Gastroesophageal sphincter (tissue), 4 donors: ENCODE data around the gene GLRX5. TPM values are rescaled to one million over a fixed set of nuclear protein-coding genes. Genes with fewer than 3 reads are reported as not detected.

ENCODE experiments used
- ATAC-seq: fragments of 150-250 bp; one replicate; pipeline ENCODE4 v1.9.1; 2016; ENCODE audit warnings: mild to moderate bottlenecking, moderate library complexity
- H3K27ac ChIP-seq, 4 donors: fragments of 200-600 bp; sonication (generic) in 3 of 4; 1 replicate in 3 of 4; 2 replicates in 1 of 4; pipeline ENCODE4 v1.5.1; 2016 to 2019
- H3K27me3 ChIP-seq: fragments of 200-600 bp; sonication (generic); one replicate; pipeline ENCODE4 v1.5.1; 2019
- H3K36me3 ChIP-seq, 2 donors: fragments of 200-600 bp; sonication (generic); one replicate each; pipeline ENCODE4 v1.5.1; 2019; ENCODE audit warnings: control low read depth in 1 of 2
- H3K4me1 ChIP-seq, 3 donors: fragments of 200-600 bp; sonication (generic); 1 replicate in 2 of 3; 2 replicates in 1 of 3; pipeline ENCODE4 v1.5.1; 2016 to 2019; ENCODE audit warnings: control low read depth in 2 of 3
- H3K4me3 ChIP-seq, 2 donors: fragments of 200-600 bp; sonication (generic); one replicate each; pipeline ENCODE4 v1.5.1; 2019; ENCODE audit warnings: mild to moderate bottlenecking in 1 of 2, moderate library complexity in 1 of 2
- H3K9me3 ChIP-seq, 3 donors: fragments of 200-600 bp; sonication (generic); one replicate each; pipeline ENCODE4 v1.5.1; 2017 to 2019; ENCODE audit warnings: control low read depth in 2 of 3
- EP300 ChIP-seq: sonication (generic); formaldehyde crosslinking; IDR thresholded peaks from one replicate; pipeline ENCODE4 v1.6.1; 2017; ENCODE audit warnings: antibody characterized with exemption, mild to moderate bottlenecking
- POLR2A ChIP-seq, 2 donors: fragments of 450-650 bp; IDR thresholded peaks; one replicate each; pipeline ENCODE4 v1.6.1; 2017; ENCODE audit warnings: antibody characterized with exemption in 2 of 2, mild to moderate bottlenecking in 2 of 2, moderate library complexity in 1 of 2
- POLR2AphosphoS5 ChIP-seq: sonication (generic); formaldehyde crosslinking; IDR thresholded peaks from one replicate; pipeline ENCODE4 v1.6.1; 2017; ENCODE audit warnings: antibody characterized with exemption
- WGBS, 2 donors: methylation state at CpG; one replicate each; pipeline ENCODE4 v1.1.5; 2018; ENCODE audit warnings: low coverage in 1 of 2; 5-methylcytosine and 5-hydroxymethylcytosine counted together
- total RNA-seq, 4 donors: library from RNA; depleted of rRNA; stranded (reverse); fragments of >200 nt; gene quantifications; one replicate each; pipeline ENCODE4 v1.1.0, GENCODE V29; 2016
- TF ChIP-seq, protein P1 (sequence below), 4 experiments: fragments of 200-600 bp in 2 of 4; fragments of 450-650 bp in 2 of 4; sonication (generic) in 1 of 4; IDR thresholded peaks; one replicate each; pipeline ENCODE4 v1.5.1; 2017 to 2019; ENCODE audit warnings: antibody characterized with exemption in 4 of 4, mild to moderate bottlenecking in 2 of 4, moderate library complexity in 2 of 4

The GLRX5 gene
- total RNA-seq, 4 donors from 2014 or later = 30.5 to 50.5 (median 33.3) TPM

- Histone ChIP-seq H3K9me3 (no peaks in the 10 kb centered on the region), H3K36me3 (no peaks in the 10 kb centered on the region), H3K27me3 (peaks cover 14% of the 10 kb centered on the region), H3K4me3 (no peak overlapping the region), H3K27ac (peak overlapping the region in 3 of 4 donors; percentile 46 to 71 (median 47)), H3K4me1 (peaks cover 0 to 78% (median 37%) of the 10 kb centered on the region in 3 donors)
- no peak for TF ChIP-seq POLR2A (IDR thresholded peaks at IDR 0.05)
- TF ChIP-seq EP300 = no peak
- TF ChIP-seq, protein P1, sequence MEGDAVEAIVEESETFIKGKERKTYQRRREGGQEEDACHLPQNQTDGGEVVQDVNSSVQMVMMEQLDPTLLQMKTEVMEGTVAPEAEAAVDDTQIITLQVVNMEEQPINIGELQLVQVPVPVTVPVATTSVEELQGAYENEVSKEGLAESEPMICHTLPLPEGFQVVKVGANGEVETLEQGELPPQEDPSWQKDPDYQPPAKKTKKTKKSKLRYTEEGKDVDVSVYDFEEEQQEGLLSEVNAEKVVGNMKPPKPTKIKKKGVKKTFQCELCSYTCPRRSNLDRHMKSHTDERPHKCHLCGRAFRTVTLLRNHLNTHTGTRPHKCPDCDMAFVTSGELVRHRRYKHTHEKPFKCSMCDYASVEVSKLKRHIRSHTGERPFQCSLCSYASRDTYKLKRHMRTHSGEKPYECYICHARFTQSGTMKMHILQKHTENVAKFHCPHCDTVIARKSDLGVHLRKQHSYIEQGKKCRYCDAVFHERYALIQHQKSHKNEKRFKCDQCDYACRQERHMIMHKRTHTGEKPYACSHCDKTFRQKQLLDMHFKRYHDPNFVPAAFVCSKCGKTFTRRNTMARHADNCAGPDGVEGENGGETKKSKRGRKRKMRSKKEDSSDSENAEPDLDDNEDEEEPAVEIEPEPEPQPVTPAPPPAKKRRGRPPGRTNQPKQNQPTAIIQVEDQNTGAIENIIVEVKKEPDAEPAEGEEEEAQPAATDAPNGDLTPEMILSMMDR (IDR thresholded peaks at IDR 0.05) = no peak
- no peak for TF ChIP-seq POLR2AphosphoS5
- ATAC-seq = peak; percentile 14
- WGBS, 2 donors = 61 to 86% methylated on average over 1 to 4 of the region's 6 CpGs
Measured at GRCh38 chr14:95488376-95489213, 46.3 kb upstream of the GLRX5 start.

DNA sequence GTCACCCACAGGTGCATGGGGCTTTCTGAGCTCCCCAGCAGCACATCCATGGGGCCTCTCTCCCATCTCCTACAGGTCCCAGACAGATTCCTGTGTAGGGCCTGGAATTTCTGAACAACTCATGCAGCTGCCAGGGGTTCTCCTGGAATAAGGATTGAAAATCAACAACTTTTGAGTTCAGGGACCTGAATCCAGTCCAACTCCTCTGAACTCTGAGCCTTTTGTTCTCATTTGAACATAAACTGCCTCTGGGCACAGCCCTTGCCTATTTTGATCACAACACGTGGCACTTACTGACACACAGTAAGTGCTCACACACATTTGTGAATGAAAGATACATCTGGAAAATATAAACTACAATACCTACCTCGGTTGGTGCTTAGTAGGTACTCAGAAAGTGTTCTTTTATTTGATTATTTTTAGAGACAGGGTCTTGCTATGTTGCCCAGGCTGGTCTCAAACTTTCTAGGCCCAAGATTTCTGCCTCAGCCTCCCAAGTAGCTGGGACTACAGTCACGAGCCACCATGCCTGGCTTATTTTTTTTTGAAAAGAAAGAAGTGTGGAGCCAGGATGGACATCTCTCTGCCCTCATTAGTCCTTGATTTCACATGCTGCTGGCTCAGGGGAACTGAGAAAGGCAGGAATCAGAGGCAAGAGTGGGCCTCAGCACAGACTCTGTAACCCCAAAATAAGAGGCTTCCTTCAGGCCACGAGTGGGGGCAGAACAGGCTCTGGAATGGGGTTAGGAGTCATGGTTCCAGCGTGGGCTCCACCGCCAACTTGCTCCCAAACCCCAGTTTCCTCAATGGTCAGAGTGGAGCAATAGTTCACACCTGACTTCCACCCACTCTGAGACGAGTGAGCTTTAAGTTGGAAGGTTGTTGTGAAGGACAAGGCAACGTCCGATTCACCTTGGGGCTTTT lies 45.4 kb upstream of the GLRX5 start:
- Histone ChIP-seq H3K36me3 (no peaks in the 10 kb centered on the region), H3K4me1 (peaks cover 0 to 75% (median 29%) of the 10 kb centered on the region in 3 donors), H3K4me3 (no peak overlapping the region), H3K27ac (peak overlapping the region in 3 of 4 donors; percentile 46 to 71 (median 47)), H3K27me3 (peaks cover 10% of the 10 kb centered on the region), H3K9me3 (no peaks in the 10 kb centered on the region)
- WGBS, 2 donors = 58 to 75% methylated on average over 5 to 8 of the region's 9 CpGs
- peak; percentile 23 for ATAC-seq
- TF ChIP-seq POLR2A (IDR thresholded peaks at IDR 0.05) (no peak), POLR2AphosphoS5 (peak; percentile 76)
- TF ChIP-seq, protein P1 (IDR thresholded peaks at IDR 0.05) = no peak

DNA sequence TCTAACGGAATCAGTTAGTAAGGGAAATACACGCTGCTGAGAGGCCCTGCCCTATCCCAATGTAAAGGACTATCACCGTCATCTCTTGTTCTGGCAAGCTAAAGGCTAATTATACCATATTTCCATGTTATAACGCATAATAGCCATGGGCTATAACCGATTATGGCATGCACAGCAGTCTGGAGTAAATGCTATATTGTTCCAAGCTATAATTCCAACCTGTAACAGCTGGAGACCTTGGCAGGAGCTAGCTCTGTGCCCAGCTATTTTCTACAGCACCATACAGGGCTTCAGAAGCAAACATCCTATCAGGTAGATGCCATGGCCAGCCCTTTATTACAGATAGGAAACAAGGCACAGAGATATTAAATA lies 44.7 kb upstream of the GLRX5 start:
- Histone ChIP-seq H3K36me3 (no peaks in the 10 kb centered on the region), H3K4me3 (no peak overlapping the region), H3K27me3 (peaks cover 10% of the 10 kb centered on the region), H3K4me1 (peaks cover 0 to 72% (median 22%) of the 10 kb centered on the region in 3 donors), H3K27ac (peak overlapping the region in 2 of 4 donors; percentile 46 to 71), H3K9me3 (no peaks in the 10 kb centered on the region)
- no peak for ATAC-seq
- 79 to 96% methylated on average over 3 to 5 of the region's 5 CpGs for WGBS, 2 donors
- TF ChIP-seq POLR2A (IDR thresholded peaks at IDR 0.05) = no peak
- no peak for TF ChIP-seq EP300
- TF ChIP-seq POLR2AphosphoS5 = no peak
- TF ChIP-seq, protein P1 (IDR thresholded peaks at IDR 0.05) = no peak

GRCh38 chr14:95490727-95491451 lies 44.0 kb upstream of the GLRX5 start:
- peaks cover 10% of the 10 kb centered on the region for H3K27me3 ChIP-seq
- no peaks in the 10 kb centered on the region for H3K9me3 ChIP-seq
- peak overlapping the region in 3 of 4 donors; percentile 30 to 71 (median 46) for H3K27ac ChIP-seq
- WGBS, 2 donors = no CpG with 5 or more reads among the region's 10 CpGs
- no peak for TF ChIP-seq POLR2AphosphoS5
- TF ChIP-seq POLR2A (IDR thresholded peaks at IDR 0.05) = no peak
- TF ChIP-seq EP300 = no peak
- TF ChIP-seq, protein P1 (IDR thresholded peaks at IDR 0.05) = no peak
- no peak overlapping the region for H3K4me3 ChIP-seq
- no peaks in the 10 kb centered on the region for H3K36me3 ChIP-seq
- peak; percentile 59 for ATAC-seq
- H3K4me1 ChIP-seq = peaks cover 0 to 72% (median 30%) of the 10 kb centered on the region in 3 donors
